K562 (cell line): Measurements from ENCODE around the gene FBXO46. TPM values are rescaled to one million over a fixed set of nuclear protein-coding genes. Genes with fewer than 3 reads are reported as not detected.

Source experiments
- ATAC-seq: fragments of 200-7000 bp; cut with Tn5 transposase; 3 replicates; pipeline ENCODE4 v1.9.1; 2020; ENCODE audit warnings: moderate library complexity
- BruUV-seq: library from RNA; stranded (reverse); fragments of 400-500 nt; replicated peaks from 2 replicates; lab custom pipeline; 2021; lab: Mats Ljungman, UMichigan
- CTCF ChIA-PET: fragments of 300-600 bp; formaldehyde crosslinking; extraction: SDS; loops from one replicate; lab custom pipeline; 2021; ENCODE audit warnings: low intra/inter-chr PET ratio; lab: Yijun Ruan, JAX
- POLR2A ChIA-PET: fragments of 300-600, 350-650 bp; sonication (Branson Sonifier 250); formaldehyde crosslinking; extraction: SDS; loops from one replicate; lab custom pipeline; 2021; ENCODE audit warnings: antibody characterized with exemption, inconsistent platforms; lab: Yijun Ruan, JAX
- DNase-seq, 4 experiments: peaks; one replicate each; pipeline versions ENCODE4 v3.0.0 to v3.0.0-alpha.2; 2011 to 2018; ENCODE audit warnings: low spot score in 3 of 4, mixed read lengths in 3 of 4; ENCODE audit errors: extremely low read depth in 1 of 4
- FAIRE-seq: peaks from 2 replicates; lab custom pipeline; 2011; peaks lifted over from hg19 to GRCh38; lab: Jason Lieb, UNC
- H2AFZ ChIP-seq: 2 replicates; pipeline ENCODE4 v1.6.0; 2011; ENCODE audit warnings: low read depth, low read length, control low read depth, inconsistent platforms
- H3K27ac ChIP-seq: fragments of 200-600 bp; 3 replicates; pipeline ENCODE4 v1.8.0; 2011; ENCODE audit warnings: low read depth, mild to moderate bottlenecking, control low read depth, inconsistent platforms, low read length, moderate library complexity, mixed read lengths; ENCODE audit errors: extremely low read depth
- H3K27me3 ChIP-seq, 2 experiments: fragments of 300-600 bp in 1 of 2; 2 replicates in 1 of 2; 3 replicates in 1 of 2; pipeline versions ENCODE4 v1.6.0 to v1.8.0; 2011; ENCODE audit warnings: inconsistent platforms in 2 of 2, low read length in 2 of 2, mild to moderate bottlenecking in 1 of 2, mixed read lengths in 1 of 2, moderate library complexity in 1 of 2; ENCODE audit not compliant: control insufficient read depth in 2 of 2, insufficient read depth in 2 of 2
- H3K36me3 ChIP-seq: fragments of 300-600 bp; 3 replicates; pipeline ENCODE4 v1.8.0; 2011; ENCODE audit warnings: mild to moderate bottlenecking, low read length, inconsistent platforms; ENCODE audit not compliant: control insufficient read depth, insufficient read depth
- H3K4me1 ChIP-seq, 2 experiments: fragments of 200-600 bp in 1 of 2; replicated peaks in 1 of 2; 2 replicates in 1 of 2; 3 replicates in 1 of 2; pipeline versions ENCODE4 v1.5.1 to v1.8.0; 2011; ENCODE audit warnings: inconsistent platforms in 2 of 2, low read length in 2 of 2, mild to moderate bottlenecking in 1 of 2, mixed read lengths in 1 of 2, moderate library complexity in 1 of 2; ENCODE audit not compliant: control insufficient read depth in 2 of 2, insufficient read depth in 2 of 2
- H3K4me2 ChIP-seq: 2 replicates; pipeline ENCODE4 v1.6.1; 2011; ENCODE audit warnings: low read length, control low read depth, inconsistent platforms, mixed read lengths; ENCODE audit not compliant: insufficient read depth
- H3K4me3 ChIP-seq: fragments of 200-600 bp; sonication (generic), shearing (Covaris generic); 2 replicates; pipeline ENCODE4 v1.5.1; 2016; ENCODE audit warnings: control low read depth, inconsistent platforms
- H3K79me2 ChIP-seq: fragments of 200-600 bp; 3 replicates; pipeline ENCODE4 v1.8.0; 2011; ENCODE audit warnings: low read length, inconsistent platforms; ENCODE audit not compliant: control insufficient read depth, insufficient read depth
- H3K9ac ChIP-seq, 2 experiments: 2 replicates each; pipeline versions ENCODE4 v1.6.0 to v1.6.1; 2011; ENCODE audit warnings: low read depth in 2 of 2, low read length in 2 of 2, control low read depth in 1 of 2, inconsistent platforms in 1 of 2, mild to moderate bottlenecking in 1 of 2, mixed read lengths in 1 of 2; ENCODE audit not compliant: insufficient read depth in 1 of 2
- H3K9me1 ChIP-seq: one replicate; pipeline ENCODE4 v1.6.0; 2011; ENCODE audit warnings: inconsistent platforms, mild to moderate bottlenecking, low read length, moderate library complexity; ENCODE audit not compliant: control insufficient read depth, insufficient read depth
- H3K9me3 ChIP-seq: replicated peaks from 2 replicates; pipeline ENCODE4 v1.5.1; 2011; ENCODE audit warnings: low read depth, low read length, inconsistent platforms; ENCODE audit not compliant: control insufficient read depth, insufficient read depth
- H4K20me1 ChIP-seq: replicated peaks from 2 replicates; pipeline ENCODE4 v1.6.1; 2011; ENCODE audit warnings: low read length, inconsistent platforms, mixed read lengths; ENCODE audit not compliant: control insufficient read depth, insufficient read depth
- BCL6 ChIP-seq: fragments of 250-450 bp; sonication (Bioruptor Pico); IDR thresholded peaks from 2 replicates; pipeline ENCODE4 v1.4.0; 2020
- ESRRB ChIP-seq: fragments of 250-450 bp; sonication (Bioruptor Pico); IDR thresholded peaks from 2 replicates; pipeline ENCODE4 v1.5.0; 2020; ENCODE audit warnings: mild to moderate bottlenecking, moderate library complexity, borderline replicate concordance
- HMG20A ChIP-seq: fragments of 450-650 bp; formaldehyde crosslinking; conservative IDR thresholded peaks from 2 replicates; pipeline ENCODE4 v1.4.0; 2020; ENCODE audit warnings: mild to moderate bottlenecking, mixed read lengths
- MED1 ChIP-seq: sonication (generic); formaldehyde crosslinking; IDR thresholded peaks from 2 replicates; pipeline ENCODE4 v1.8.1; 2023; ENCODE audit warnings: missing genetic modification reagents, borderline replicate concordance
- NR2C2 ChIP-seq, 2 experiments: fragments of 200-800 bp in 1 of 2; sonication (Bioruptor generic) in 1 of 2; sonication (generic) in 1 of 2; formaldehyde crosslinking in 1 of 2; IDR thresholded peaks; 2 replicates each; pipeline versions ENCODE4 v1.6.1 to v1.8.0; 2016 to 2022; ENCODE audit warnings: mild to moderate bottlenecking in 1 of 2, missing compliant biosample characterization in 1 of 2, missing genetic modification characterization in 1 of 2, missing genetic modification reagents in 1 of 2
- PHF21A ChIP-seq: fragments of 450-650 bp; IDR thresholded peaks from 2 replicates; pipeline ENCODE4 v1.6.1; 2017; ENCODE audit warnings: low read depth, borderline replicate concordance
- RUNX1 ChIP-seq: sonication (generic); IDR thresholded peaks from 2 replicates; pipeline ENCODE4 v1.6.1; 2016; ENCODE audit warnings: antibody characterized with exemption, low read depth
- SREBF1 ChIP-seq: fragments of 150-350 bp; IDR thresholded peaks from 2 replicates; pipeline ENCODE4 v1.6.1; 2014; ENCODE audit warnings: antibody characterized with exemption, low read depth, low read length, borderline replicate concordance
- WGBS: fragments of 100-300 bp; shearing (Covaris generic); methylation state at CpG from one replicate; pipeline ENCODE4 v1.1.6; 2016; ENCODE audit warnings: low coverage, mixed read lengths; ENCODE audit not compliant: insufficient coverage; ENCODE audit errors: missing lambda C conversion rate; 5-methylcytosine and 5-hydroxymethylcytosine counted together
- in situ Hi-C: fragments of 300-500 bp; cut with MboI; formaldehyde crosslinking; loops from 4 replicates; pipeline ENCODE4 v1.15.0; 2018; ENCODE audit warnings: inconsistent platforms, mixed read lengths
- intact Hi-C: fragments of 100-400 bp; cut with micrococcal nuclease; formaldehyde crosslinking; loops from 2 replicates; pipeline ENCODE4 v1.14.2; 2022
- polyA plus RNA-seq, 8 experiments: library from polyadenylated mRNA; depleted of rRNA in 4 of 8; stranded (reverse) in 5 of 8; unstranded in 3 of 8; fragments of >200 nt; fragmentation: Nextera tagmentation in 2 of 8; fragmentation: Illumina TruSeq in 1 of 8; extraction: Ambion mirVana in 2 of 8; extraction: Trizol in 1 of 8; gene quantifications; 2 replicates each; pipeline versions ENCODE4 v1.2.1 to v1.2.3, GENCODE V29; 2011 to 2014; ENCODE audit warnings: inconsistent platforms in 1 of 8, missing spikeins in 1 of 8
- total RNA-seq, 7 experiments: library from RNA; depleted of rRNA in 6 of 7; stranded (reverse); fragments of >200 nt in 6 of 7; fragmentation: Illumina TruSeq in 2 of 7; extraction: Trizol in 2 of 7; gene quantifications; 2 replicates each; pipeline versions ENCODE4 v1.2.1 to v1.2.3, GENCODE V29; 2011 to 2021; ENCODE audit warnings: low replicate concordance in 1 of 7
- TF ChIP-seq, protein P1 (sequence below): fragments of 450-650 bp; IDR thresholded peaks from 2 replicates; pipeline ENCODE4 v1.7.0; 2016; ENCODE audit warnings: borderline replicate concordance
- TF ChIP-seq, protein P2 (sequence below): sonication (generic); formaldehyde crosslinking; IDR thresholded peaks from 2 replicates; pipeline ENCODE4 v1.8.0; 2022; ENCODE audit warnings: mild to moderate bottlenecking, missing genetic modification reagents, borderline replicate concordance
- TF ChIP-seq, protein P3 (sequence below): fragments of 450-650 bp; formaldehyde crosslinking; IDR thresholded peaks from 2 replicates; pipeline ENCODE4 v1.4.0; 2020; ENCODE audit warnings: mild to moderate bottlenecking, moderate library complexity
- TF ChIP-seq, protein P4 (sequence below): sonication (generic); formaldehyde crosslinking; IDR thresholded peaks from 2 replicates; pipeline ENCODE4 v1.8.0; 2022; ENCODE audit warnings: mild to moderate bottlenecking, low read depth, missing genetic modification reagents
- TF ChIP-seq, protein P5 (sequence below): sonication (generic); formaldehyde crosslinking; IDR thresholded peaks from 2 replicates; pipeline ENCODE4 v1.8.0; 2022; ENCODE audit warnings: missing genetic modification reagents, mild to moderate bottlenecking, borderline replicate concordance

FBXO46 gene
- total and polyA plus RNA-seq, 9 of the 15 experiments (the other 6 are each of a cell fraction or from before 2014, with no cell fraction given), result 1.5 to 36.1 (median 7.3) TPM

DNA sequence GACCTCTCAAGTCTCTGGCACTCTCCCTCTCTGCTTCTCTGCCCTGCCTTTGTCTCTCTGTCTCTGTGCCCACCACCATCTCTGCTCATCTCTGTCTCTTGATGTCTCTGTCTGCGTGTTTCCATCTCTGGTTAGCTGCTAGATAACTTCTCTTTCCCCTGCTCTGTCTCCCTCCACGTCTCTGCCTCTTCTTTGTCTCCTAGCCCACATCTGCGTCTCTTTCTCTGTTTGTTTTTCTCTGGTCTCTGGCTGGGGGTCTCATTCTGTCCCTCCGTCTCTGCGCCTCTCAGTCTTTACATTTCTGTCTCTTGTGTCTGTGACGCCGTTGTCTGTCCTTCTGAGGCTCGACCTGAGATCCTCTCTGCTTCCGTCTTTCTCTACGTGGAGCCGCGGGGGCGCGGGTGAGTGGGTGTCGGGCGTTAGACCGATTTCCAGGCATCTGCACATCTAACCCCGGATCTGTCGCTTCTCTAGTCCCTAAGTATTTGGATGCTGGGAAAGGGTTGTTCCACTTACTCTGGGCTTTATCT lies 62.3 kb downstream of the FBXO46 start:
- FAIRE-seq, result no peak
- peak overlapping the region; percentile 91 for H3K4me2 ChIP-seq
- peak overlapping the region; percentile 58 for H3K4me3 ChIP-seq
- ChIA-PET POLR2A (interaction anchor here (0.6 to 2.9 kb wide), 12 partner anchors 12 to 200 kb away, joined by 3 to 26 read pairs (median 3); partner anchors contain the start of gene FOSB), CTCF (interaction anchor here (0.6 kb wide), 1 partner anchor 14 kb away, joined by 3 read pairs; no protein-coding TSS in a partner anchor)
- no peak for DNase-seq
- no peaks in the 10 kb centered on the region for H3K9me3 ChIP-seq
- H3K9ac ChIP-seq, result peak overlapping the region; percentile 88 to 97
- BruUV-seq, result TSS peak; percentile 88
- intact Hi-C loops, result no loop called here
- peak overlapping the region; percentile 99 for H2AFZ ChIP-seq
- H3K27me3 ChIP-seq, result no peaks in the 10 kb centered on the region; a peak in 1 of 5 replicates
- H3K9me1 ChIP-seq, result no peaks in the 10 kb centered on the region
- peak overlapping the region; percentile 92 for H3K27ac ChIP-seq
- peaks cover 33% of the 10 kb centered on the region for H3K79me2 ChIP-seq
- WGBS, result 1% methylated on average over 19 of the region's 19 CpGs
- H3K36me3 ChIP-seq, result peaks cover 18% of the 10 kb centered on the region
- peak; percentile 1; the same call in 2 of the 3 replicates for ATAC-seq
- in situ Hi-C loops, result no loop called here
- H3K4me1 ChIP-seq, result peaks cover 16 to 40% of the 10 kb centered on the region in 2 experiments; a peak in 4 of 5 replicates
- H4K20me1 ChIP-seq, result peaks cover 3% of the 10 kb centered on the region; the same call in 1 of the 2 replicates
- TF ChIP-seq, protein P1, sequence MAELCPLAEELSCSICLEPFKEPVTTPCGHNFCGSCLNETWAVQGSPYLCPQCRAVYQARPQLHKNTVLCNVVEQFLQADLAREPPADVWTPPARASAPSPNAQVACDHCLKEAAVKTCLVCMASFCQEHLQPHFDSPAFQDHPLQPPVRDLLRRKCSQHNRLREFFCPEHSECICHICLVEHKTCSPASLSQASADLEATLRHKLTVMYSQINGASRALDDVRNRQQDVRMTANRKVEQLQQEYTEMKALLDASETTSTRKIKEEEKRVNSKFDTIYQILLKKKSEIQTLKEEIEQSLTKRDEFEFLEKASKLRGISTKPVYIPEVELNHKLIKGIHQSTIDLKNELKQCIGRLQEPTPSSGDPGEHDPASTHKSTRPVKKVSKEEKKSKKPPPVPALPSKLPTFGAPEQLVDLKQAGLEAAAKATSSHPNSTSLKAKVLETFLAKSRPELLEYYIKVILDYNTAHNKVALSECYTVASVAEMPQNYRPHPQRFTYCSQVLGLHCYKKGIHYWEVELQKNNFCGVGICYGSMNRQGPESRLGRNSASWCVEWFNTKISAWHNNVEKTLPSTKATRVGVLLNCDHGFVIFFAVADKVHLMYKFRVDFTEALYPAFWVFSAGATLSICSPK, result 0 out of 2 replicates have a peak, but pooled peaks have one; percentile 68
- TF ChIP-seq PHF21A (no peak), BCL6 (CRISPR knock-in tag) (no peak), NR2C2 (CRISPR knock-in tag; IDR thresholded peaks at IDR 0.05) (peak; percentile 62; the same call in 1 of the 2 replicates), NR2C2 (tag; IDR thresholded peaks at IDR 0.05) (no peak), MED1 (CRISPR knock-in tag) (no peak), ESRRB (CRISPR knock-in tag) (no peak), RUNX1 (no peak), HMG20A (CRISPR knock-in tag) (no peak), SREBF1 (no peak)
- TF ChIP-seq, protein P2, sequence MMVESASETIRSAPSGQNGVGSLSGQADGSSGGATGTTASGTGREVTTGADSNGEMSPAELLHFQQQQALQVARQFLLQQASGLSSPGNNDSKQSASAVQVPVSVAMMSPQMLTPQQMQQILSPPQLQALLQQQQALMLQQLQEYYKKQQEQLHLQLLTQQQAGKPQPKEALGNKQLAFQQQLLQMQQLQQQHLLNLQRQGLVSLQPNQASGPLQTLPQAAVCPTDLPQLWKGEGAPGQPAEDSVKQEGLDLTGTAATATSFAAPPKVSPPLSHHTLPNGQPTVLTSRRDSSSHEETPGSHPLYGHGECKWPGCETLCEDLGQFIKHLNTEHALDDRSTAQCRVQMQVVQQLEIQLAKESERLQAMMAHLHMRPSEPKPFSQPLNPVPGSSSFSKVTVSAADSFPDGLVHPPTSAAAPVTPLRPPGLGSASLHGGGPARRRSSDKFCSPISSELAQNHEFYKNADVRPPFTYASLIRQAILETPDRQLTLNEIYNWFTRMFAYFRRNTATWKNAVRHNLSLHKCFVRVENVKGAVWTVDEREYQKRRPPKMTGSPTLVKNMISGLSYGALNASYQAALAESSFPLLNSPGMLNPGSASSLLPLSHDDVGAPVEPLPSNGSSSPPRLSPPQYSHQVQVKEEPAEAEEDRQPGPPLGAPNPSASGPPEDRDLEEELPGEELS, result no peak
- TF ChIP-seq, protein P3, sequence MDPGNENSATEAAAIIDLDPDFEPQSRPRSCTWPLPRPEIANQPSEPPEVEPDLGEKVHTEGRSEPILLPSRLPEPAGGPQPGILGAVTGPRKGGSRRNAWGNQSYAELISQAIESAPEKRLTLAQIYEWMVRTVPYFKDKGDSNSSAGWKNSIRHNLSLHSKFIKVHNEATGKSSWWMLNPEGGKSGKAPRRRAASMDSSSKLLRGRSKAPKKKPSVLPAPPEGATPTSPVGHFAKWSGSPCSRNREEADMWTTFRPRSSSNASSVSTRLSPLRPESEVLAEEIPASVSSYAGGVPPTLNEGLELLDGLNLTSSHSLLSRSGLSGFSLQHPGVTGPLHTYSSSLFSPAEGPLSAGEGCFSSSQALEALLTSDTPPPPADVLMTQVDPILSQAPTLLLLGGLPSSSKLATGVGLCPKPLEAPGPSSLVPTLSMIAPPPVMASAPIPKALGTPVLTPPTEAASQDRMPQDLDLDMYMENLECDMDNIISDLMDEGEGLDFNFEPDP (CRISPR knock-in tag), result no peak
- TF ChIP-seq, protein P4, sequence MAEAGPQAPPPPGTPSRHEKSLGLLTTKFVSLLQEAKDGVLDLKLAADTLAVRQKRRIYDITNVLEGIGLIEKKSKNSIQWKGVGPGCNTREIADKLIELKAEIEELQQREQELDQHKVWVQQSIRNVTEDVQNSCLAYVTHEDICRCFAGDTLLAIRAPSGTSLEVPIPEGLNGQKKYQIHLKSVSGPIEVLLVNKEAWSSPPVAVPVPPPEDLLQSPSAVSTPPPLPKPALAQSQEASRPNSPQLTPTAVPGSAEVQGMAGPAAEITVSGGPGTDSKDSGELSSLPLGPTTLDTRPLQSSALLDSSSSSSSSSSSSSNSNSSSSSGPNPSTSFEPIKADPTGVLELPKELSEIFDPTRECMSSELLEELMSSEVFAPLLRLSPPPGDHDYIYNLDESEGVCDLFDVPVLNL, result no peak
- TF ChIP-seq, protein P5, sequence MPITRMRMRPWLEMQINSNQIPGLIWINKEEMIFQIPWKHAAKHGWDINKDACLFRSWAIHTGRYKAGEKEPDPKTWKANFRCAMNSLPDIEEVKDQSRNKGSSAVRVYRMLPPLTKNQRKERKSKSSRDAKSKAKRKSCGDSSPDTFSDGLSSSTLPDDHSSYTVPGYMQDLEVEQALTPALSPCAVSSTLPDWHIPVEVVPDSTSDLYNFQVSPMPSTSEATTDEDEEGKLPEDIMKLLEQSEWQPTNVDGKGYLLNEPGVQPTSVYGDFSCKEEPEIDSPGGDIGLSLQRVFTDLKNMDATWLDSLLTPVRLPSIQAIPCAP (CRISPR knock-in tag), result no peak
